Measurements from ENCODE around the gene CD300A.

DNA sequence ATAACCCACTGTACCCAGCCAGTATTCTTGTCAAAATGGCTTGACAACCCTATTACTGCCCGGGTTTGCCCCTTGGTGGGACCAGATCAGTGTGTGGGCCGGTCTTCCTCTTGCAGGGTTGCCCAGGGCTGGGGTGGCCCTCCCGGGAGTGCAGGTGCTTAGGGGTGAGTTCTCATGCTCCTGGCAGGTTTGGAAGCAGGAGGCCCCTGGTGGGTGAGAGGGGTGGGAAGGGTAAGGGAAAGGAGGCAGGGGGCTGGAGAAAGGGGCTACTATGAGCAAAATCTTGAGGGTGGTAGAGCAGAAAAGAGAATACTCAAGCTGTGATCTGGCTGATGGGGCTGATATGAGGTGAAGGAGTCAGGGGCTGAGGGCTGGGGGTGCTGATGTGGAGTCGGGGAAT is 6.5 kb downstream of the CD300A start:
- TF ChIP-seq, protein P1, sequence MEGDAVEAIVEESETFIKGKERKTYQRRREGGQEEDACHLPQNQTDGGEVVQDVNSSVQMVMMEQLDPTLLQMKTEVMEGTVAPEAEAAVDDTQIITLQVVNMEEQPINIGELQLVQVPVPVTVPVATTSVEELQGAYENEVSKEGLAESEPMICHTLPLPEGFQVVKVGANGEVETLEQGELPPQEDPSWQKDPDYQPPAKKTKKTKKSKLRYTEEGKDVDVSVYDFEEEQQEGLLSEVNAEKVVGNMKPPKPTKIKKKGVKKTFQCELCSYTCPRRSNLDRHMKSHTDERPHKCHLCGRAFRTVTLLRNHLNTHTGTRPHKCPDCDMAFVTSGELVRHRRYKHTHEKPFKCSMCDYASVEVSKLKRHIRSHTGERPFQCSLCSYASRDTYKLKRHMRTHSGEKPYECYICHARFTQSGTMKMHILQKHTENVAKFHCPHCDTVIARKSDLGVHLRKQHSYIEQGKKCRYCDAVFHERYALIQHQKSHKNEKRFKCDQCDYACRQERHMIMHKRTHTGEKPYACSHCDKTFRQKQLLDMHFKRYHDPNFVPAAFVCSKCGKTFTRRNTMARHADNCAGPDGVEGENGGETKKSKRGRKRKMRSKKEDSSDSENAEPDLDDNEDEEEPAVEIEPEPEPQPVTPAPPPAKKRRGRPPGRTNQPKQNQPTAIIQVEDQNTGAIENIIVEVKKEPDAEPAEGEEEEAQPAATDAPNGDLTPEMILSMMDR (IDR thresholded peaks at IDR 0.05; ENCODE audit: low read depth, low read length, poor library complexity, severe bottlenecking), result no peak
- TF ChIP-seq EZH2phosphoT487 (IDR thresholded peaks at IDR 0.05; ENCODE audit: borderline replicate concordance, low read length), result no peak

Data from DOHH2 (cell line).